Measurements from ENCODE around the gene CAMKMT. TPM values are rescaled to one million over a fixed set of nuclear protein-coding genes. Genes with fewer than 3 reads are reported as not detected.

Gene CAMKMT
- total RNA-seq, 6 donors from 2014 or later: 7.7 to 17.8 (median 12.2) TPM

- H3K36me3 ChIP-seq: no peaks in the 10 kb centered on the region
- DNase-seq: no peak
- TF ChIP-seq EP300 (IDR thresholded peaks at IDR 0.05): no peak
- no peak for TF ChIP-seq POLR2AphosphoS5 (IDR thresholded peaks at IDR 0.05)
- TF ChIP-seq, protein P1, sequence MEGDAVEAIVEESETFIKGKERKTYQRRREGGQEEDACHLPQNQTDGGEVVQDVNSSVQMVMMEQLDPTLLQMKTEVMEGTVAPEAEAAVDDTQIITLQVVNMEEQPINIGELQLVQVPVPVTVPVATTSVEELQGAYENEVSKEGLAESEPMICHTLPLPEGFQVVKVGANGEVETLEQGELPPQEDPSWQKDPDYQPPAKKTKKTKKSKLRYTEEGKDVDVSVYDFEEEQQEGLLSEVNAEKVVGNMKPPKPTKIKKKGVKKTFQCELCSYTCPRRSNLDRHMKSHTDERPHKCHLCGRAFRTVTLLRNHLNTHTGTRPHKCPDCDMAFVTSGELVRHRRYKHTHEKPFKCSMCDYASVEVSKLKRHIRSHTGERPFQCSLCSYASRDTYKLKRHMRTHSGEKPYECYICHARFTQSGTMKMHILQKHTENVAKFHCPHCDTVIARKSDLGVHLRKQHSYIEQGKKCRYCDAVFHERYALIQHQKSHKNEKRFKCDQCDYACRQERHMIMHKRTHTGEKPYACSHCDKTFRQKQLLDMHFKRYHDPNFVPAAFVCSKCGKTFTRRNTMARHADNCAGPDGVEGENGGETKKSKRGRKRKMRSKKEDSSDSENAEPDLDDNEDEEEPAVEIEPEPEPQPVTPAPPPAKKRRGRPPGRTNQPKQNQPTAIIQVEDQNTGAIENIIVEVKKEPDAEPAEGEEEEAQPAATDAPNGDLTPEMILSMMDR (IDR thresholded peaks at IDR 0.05): no peak
- no peak for TF ChIP-seq POLR2A (IDR thresholded peaks at IDR 0.05)
- no peaks in the 10 kb centered on the region for H3K9me3 ChIP-seq
- ATAC-seq (ENCODE audit: low FRiP score in 2 of 2): no peak
- H3K4me3 ChIP-seq: no peak overlapping the region
- WGBS, 2 donors: 42 to 80% methylated on average over 1 of the region's 1 CpG
- no peaks in the 10 kb centered on the region for H3K27me3 ChIP-seq
- H3K27ac ChIP-seq: no peak overlapping the region
- no peaks in the 10 kb centered on the region for H3K4me1 ChIP-seq
Measured at GRCh38 chr2:44599130-44599529, 237.4 kb downstream of the CAMKMT start.

GRCh38 chr2:44602446-44602845 is 240.7 kb downstream of the CAMKMT start:
- no peak for TF ChIP-seq EP300 (IDR thresholded peaks at IDR 0.05)
- no peak for TF ChIP-seq POLR2A (IDR thresholded peaks at IDR 0.05)
- TF ChIP-seq, protein P1 (IDR thresholded peaks at IDR 0.05): no peak
- no peak for TF ChIP-seq POLR2AphosphoS5 (IDR thresholded peaks at IDR 0.05)
- no peak for DNase-seq
- Histone ChIP-seq H3K27ac (no peak overlapping the region), H3K9me3 (no peaks in the 10 kb centered on the region), H3K27me3 (no peaks in the 10 kb centered on the region), H3K4me3 (no peak overlapping the region), H3K4me1 (no peaks in the 10 kb centered on the region), H3K36me3 (no peaks in the 10 kb centered on the region)
- ATAC-seq (ENCODE audit: low FRiP score in 2 of 2): no peak
- WGBS, 2 donors: 76 to 81% methylated on average over 6 of the region's 6 CpGs

DNA sequence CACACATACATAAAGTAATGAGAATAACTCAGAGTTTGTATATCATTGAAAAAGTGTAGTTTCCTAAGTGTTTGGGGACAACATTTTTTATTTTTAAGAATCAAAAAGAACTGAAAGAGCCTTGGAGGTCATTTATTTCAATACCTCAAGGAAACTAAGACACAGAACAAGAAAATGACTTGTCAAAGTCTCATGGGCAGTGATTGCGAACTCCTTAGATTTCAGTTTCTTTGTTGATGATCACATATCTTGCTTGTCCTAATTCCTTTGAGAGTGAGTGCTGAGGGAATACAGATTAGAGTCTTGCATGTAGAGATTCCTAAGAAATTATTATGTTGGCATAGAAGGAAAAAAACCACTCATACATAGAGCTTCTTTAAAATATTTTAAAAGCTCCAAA is 243.8 kb downstream of the CAMKMT start:
- 0 to 82% methylated on average over 1 of the region's 1 CpG for whole genome bisulfite sequencing, 2 donors
- no peaks in the 10 kb centered on the region for H3K27me3 ChIP-seq
- no peak overlapping the region for H3K4me3 ChIP-seq
- H3K4me1 ChIP-seq: no peaks in the 10 kb centered on the region
- no peaks in the 10 kb centered on the region for H3K9me3 ChIP-seq
- no peaks in the 10 kb centered on the region for H3K36me3 ChIP-seq
- no peak overlapping the region for H3K27ac ChIP-seq
- ATAC-seq (ENCODE audit: low FRiP score in 2 of 2) (no peak), DNase-seq (no peak)
- no peak for TF ChIP-seq POLR2AphosphoS5 (IDR thresholded peaks at IDR 0.05)
- TF ChIP-seq, protein P1 (IDR thresholded peaks at IDR 0.05): no peak
- TF ChIP-seq EP300 (IDR thresholded peaks at IDR 0.05): no peak
- TF ChIP-seq POLR2A (IDR thresholded peaks at IDR 0.05): no peak

DNA sequence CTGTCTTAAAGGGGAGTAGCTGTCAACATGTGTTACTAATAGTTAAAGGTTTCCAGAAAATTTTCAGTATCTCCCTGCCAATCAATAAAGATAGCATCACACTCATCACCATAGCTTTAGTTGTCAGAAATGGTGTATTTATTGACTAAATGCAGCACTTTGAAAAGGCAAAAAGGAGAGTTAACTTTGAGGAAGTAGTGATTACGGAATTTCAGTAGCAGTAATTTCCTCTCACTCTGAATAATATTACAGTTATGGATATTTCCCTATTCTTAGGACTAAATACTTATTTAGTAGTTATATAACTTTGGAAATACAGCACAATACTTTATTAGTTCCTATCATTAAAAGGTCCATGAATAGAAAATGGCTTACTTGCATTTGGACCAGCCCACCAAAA is 250.5 kb downstream of the CAMKMT start:
- Histone ChIP-seq H3K4me1 (peaks cover 0 to 4% (median 2%) of the 10 kb centered on the region in 4 donors), H3K27me3 (no peaks in the 10 kb centered on the region), H3K9me3 (peaks cover 0 to 3% (median 0%) of the 10 kb centered on the region in 4 donors), H3K36me3 (no peaks in the 10 kb centered on the region), H3K4me3 (no peak overlapping the region), H3K27ac (no peak overlapping the region)
- no peak for DNase-seq
- no peak for TF ChIP-seq POLR2AphosphoS5 (IDR thresholded peaks at IDR 0.05)
- no peak for TF ChIP-seq POLR2A (IDR thresholded peaks at IDR 0.05)
- TF ChIP-seq EP300 (IDR thresholded peaks at IDR 0.05): no peak
- TF ChIP-seq, protein P1 (IDR thresholded peaks at IDR 0.05): no peak
- ATAC-seq (ENCODE audit: low FRiP score in 2 of 2): no peak
- WGBS, 2 donors: 76% methylated on average over 1 of the region's 1 CpG

DNA sequence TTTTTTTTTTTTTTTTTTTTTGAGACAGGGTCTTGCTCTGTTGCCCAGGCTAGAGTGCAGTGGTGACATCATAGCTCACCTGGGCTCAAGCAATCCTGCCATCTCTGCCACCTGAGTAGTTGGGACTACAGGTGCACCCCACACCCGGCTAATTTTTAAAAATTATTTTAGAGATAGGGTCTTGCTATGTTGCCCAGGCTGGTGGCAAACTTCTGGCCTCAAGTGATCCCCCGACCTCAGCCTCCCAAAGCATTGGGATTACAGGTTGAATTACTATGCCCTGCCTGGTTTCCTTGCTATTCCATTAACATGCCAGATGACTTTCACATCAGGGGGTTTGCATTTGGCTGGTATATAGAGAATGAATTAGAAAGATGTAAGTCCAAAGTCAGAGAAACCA is 253.2 kb downstream of the CAMKMT start:
- Histone ChIP-seq H3K4me1 (peaks cover 0 to 4% (median 2%) of the 10 kb centered on the region in 4 donors), H3K36me3 (no peaks in the 10 kb centered on the region), H3K4me3 (no peak overlapping the region), H3K27ac (no peak overlapping the region), H3K27me3 (no peaks in the 10 kb centered on the region), H3K9me3 (peaks cover 0 to 3% (median 0%) of the 10 kb centered on the region in 4 donors)
- TF ChIP-seq, protein P1 (IDR thresholded peaks at IDR 0.05): no peak
- 96 to 100% methylated on average over 2 of the region's 2 CpGs for WGBS, 2 donors
- ATAC-seq (ENCODE audit: low FRiP score in 2 of 2) (no peak), DNase-seq (no peak)
